ENCODE data around the gene TMEM200C.
"Not testable (repeated sequence)": the region's sequence is repeated elsewhere in the genome, so short reads cannot be mapped to it uniquely, and the experiment has no call there.

Gene TMEM200C

DNA sequence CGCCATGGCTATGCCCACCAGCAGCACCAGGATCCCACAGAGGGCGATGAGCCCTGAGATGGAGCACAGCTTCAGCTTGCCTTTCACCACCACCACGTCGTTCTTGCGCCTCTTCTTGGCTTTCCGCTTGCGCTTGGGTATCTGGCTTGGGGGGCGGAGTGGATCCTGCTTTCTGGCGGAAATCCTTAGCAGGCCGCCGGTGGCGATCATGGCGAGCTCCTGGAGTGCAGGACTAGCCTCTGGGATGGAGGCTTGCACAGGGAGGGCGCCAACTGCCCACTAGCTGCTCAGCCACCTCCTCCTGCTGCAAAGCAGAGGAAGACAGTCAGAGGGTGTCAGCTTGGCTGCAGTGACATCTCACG, 3.5 kb downstream of the TMEM200C start:
- DNase-seq: no peak

DNA sequence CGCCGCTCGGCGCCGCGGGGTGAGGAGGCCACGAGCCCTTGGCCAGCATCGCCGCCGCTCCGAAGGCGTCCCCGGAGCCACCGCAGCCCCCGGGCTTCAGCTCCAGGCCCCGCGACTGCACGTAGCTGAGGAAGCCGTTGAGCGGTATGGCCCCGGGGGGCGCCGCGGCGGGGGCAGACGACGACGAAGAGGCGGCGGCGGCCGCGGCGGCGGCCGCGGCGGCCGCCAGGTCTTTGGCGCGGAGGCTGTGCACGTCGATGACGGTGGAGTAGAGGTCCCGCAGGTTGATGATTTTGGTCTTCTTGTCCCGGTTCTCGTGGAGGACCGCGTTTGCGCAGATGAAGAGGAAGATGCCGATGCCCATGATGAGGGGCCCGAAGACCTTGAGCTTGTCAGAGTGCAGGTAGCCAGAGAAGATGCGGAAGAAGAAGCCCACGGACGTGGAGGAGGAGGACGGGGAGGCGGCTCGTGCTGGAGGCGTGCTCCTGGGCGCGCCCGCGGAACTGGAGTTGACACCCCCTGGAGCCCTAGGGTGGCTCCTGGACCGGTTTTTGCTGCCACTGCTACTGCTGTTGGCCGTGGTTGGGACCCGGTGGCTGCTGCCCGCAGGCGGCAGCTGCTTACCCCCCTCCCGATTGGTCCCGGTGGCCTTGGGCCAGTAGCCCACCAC, 4.0 kb downstream of the TMEM200C start:
- no peak for DNase-seq

DNA sequence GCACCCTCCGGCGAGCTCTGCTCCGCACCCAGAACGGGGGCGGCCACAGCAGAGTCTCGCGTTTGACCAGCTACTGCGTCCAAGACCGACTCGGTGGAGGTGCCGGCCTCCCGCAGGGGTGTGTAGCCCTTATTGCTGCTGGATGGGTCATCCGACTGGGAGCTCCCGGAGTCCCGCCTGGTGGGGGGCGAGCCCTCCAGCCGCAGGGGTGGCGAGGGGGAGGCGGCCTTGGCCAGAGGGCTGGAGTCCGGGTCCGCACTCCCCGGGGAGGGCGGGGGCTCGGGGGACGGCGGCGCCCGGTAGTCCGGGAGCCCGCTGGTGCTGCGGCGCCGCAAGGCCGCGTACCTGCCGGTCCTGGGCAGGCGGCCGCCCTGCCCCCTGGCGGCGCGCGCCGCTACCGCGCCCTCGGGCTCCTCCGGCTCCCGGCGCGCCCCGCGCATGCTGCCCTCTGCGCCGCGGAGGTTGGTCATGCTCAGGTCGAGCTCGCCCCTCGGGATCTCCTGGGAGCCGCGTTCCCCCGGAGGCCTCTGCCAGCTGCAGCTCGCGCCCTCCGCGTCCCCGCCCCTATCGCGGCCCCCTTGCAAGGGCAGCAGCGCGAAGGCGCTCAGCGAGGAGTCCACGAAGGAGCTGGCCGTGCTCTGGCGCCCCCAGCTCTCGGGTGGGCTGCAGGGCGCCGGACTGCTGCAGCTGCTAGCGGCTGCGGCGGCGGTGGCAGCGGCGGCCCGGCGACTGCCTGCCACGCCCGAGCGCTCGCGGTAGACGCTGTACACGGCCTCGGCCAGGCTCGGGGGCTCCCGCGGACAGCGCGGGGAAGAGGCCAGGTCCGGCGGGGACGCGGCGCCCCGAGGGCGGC, 4.8 kb downstream of the TMEM200C start:
- DNase-seq: no peak

DNA sequence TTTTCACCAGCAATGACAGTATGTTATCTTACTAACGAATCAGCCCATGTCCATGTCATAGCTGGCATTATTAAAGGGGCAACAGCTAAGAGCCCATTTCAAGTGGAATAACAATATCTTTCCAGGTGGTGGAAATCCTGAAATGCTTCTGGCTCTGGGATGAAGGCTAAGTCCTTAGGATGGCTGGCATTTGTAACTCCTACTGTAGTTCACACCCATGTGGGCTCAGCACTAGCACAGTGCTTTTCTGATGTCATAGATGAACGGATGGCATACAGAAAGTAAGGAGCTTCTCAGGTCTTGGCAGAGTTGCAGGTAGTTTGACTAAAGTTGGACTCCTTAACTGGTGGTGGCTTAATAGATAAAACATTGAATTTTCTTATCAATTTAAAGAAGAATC, 10.0 kb downstream of the TMEM200C start:
- DNase-seq: no peak

DNA sequence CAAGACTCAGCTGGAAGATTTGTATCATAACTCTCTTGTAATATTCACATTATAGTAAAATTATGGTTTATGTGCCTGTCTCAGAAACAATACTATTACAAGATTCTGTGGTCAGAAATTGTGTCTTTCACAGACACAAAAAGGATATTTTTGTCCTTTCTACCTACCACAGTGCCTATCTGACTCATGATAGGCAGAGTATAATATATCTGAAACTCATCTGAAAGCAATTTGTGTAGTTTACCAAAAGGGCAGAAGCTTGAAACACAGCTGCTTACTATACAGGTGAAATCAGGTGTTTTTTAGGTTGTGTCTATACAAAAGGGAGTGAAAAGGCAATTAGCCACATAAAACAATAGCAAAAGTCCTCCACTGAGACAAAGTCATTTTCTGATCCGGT, 10.9 kb downstream of the TMEM200C start:
- DNase-seq: no peak

DNA sequence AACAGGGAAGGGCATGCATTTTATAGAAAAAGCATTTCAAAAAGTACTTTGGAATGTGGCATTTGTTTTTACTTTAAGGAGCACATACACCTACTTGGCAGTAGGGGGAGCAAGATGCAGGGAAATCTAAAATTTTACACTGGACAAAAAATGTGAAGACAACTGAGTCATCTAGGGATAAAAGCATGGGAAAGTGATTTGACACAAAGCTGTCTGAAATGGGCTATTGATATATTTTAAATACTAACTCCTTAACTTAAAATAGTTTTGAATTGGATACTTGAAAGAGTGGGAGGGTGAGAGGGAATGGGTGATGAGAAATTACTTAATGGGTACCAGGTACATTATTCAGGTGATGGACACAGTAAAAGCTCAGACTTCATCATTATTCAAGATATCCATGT, 15.8 kb downstream of the TMEM200C start:
- DNase-seq: no peak

DNA sequence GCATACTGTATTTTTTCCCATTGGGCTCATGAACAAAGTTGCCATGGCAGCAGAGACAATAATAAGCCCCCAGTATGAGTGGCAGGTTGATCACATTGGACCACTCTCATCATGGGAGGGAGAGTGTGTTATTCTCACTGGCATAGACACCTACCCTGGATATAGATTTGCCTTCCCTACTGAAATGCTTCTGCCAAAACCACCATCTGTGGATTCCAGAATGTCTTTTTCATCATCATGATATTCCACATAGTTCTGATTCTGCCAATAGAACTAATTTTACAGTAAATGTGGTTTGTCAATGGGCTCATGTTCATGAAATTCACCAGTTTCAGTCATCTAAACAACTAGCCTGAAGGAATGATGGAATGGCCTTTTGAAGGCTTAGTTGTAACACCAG, 18.4 kb downstream of the TMEM200C start:
- DNase-seq: no peak

DNA sequence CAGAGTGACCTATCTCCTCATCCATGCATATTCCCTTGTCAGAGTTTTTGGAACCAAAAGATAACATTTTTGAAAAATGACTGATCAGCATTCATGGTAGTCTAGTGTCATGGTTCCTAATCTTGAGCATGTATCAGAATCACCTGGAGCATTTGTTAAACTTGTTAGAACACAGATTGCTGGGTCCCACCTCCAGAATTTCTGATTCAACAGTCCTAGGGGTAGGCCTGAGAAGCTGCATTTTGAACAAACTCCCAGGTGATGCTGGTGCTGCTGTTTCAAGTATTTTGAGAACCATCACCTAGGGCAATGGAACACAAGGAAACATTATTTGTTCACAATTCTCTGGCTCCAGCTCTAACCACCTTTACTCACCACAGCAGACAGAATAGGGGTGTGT, 21.0 kb downstream of the TMEM200C start:
- no peak for DNase-seq

DNA sequence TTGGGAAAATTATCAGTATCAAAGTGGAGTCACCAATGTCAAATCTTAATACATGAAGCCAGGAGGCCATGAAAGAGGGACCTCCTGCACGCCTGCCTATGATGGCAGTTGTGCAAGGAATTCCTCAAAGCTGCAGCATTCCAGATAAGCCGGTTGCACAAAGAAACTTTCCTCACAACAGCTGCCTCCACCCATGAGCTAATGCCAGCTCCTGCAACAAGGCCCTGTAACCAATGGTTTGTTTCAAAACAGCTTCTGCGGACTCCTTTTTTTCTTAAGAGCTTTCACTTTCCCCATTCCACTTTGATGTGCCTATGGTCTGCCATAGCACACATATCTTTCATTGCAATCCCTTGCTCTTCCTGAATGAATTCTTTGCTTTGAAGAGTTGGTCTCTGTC, 22.4 kb downstream of the TMEM200C start:
- DNase-seq: no peak

DNA sequence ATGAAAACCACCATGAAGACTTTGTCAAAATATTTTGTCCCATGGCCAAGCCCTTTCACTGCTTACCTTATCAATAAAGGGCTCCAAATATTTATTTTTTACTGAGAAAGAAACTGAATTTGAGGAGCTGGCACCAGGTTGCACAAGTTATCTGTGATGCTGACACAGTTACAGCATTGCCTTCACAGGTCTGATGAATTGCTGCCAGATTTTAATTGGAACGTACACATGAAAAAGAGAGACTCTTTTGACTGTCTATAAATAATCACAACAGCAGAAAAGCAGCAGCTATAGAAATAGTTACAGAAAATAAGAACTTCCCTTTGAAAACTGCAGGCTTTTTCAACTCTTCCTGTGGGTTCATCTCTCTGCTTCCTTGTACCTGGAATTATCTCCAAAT, 23.9 kb downstream of the TMEM200C start:
- DNase-seq: no peak

DNA sequence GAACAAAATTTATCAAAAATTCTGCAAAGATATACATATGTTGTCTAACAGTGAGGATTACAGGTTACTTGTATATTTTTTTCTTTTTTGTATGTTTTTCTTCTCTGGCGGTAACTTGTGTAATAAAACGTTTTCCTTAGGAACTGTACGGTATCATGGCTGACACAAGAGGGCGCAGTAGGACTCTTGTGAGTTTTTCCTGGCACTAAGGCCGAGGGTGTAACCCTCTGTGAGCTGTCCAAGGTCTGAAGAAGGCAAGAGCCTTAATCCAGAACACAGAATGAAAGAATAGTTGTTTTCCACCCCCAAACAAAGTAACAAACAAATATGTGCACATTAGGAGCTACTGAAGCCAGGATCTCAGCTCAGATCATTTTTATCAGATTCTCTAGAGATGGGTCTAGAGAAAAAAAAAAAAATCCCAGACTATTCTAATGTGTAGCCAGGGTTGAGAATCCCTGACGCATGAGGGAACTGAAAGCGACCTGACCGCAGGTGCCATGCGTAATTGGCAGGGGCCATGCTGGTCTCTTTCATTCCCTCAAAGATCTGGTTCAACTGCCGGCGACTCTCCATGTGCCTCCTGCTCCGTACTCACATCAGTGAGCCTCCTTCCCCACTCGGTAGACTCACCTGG, 27.0 kb downstream of the TMEM200C start:
- DNase-seq: no peak

DNA sequence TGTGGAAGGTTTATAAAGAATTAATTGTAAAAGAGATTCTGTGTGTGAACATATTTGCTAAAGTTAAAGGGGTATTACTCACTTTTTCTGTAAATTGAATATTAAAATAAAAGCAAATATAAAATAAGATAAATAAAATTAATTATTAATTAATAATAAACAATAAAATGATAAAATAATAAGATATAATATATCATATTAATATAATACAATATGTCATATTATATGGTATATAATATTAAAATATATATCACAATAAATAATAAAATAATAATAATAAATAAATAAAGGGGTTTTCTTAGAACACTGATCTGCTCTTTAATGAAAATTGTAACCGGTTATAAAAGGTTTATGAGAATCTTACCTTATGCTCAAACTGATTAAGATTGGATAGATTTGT, 29.8 kb downstream of the TMEM200C start:
- DNase-seq: no peak

DNA sequence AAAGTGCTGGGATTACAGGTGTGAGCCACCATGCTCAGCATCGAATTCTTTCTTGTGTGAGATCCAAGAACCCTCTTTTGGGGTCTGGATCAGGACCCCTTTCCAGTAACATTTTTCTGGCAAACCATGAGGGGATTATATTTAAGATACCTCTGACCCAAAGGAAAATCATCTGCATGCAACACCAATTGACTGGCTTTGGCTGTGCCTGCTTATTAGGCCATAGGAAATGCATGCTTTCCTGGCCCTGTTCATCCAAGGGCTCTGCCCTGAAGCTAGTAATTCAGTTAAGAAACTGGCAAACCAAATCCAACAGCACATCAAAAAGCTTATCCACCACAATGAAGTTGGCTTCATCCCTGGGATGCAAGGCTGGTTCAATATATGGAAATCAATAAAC, 33.2 kb downstream of the TMEM200C start:
- not testable (repeated sequence) for DNase-seq

DNA sequence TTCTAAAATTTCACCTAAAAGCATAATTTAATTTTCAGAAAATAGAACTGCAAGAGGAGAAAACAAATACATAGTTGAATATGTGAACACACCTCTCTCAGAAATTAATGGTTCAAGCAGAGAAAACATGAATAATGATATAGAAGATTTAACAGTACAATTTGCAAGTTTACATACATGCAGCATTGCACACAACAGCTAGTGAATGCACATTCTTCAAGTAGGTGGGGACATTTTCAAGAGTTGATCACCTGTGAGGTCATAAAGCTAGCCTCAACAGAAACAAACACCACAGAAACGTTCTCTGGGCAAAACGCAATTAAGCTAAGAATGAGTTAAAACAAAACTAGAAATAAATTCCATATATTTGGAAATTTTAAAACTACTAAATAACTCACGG, 38.1 kb downstream of the TMEM200C start:
- DNase-seq: no peak

DNA sequence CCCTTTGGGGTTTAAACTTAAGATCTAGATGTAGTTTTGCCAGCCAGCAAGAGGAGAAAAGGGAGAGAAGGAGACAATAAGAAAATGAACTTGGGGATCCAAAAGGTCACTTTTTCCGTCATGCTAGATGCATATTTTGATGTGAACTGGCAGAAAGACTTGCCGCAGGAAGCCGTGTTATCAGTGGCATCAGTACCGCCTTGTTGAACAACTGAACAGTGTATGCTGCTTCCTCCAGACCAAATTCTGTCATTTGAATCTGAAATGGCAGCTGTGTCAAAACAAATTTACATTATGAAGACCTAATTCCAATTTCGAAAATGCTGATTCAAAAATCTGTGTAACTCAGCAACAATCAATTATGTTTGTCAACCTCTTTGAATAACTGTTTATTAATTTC, 42.1 kb downstream of the TMEM200C start:
- DNase-seq: no peak

DNA sequence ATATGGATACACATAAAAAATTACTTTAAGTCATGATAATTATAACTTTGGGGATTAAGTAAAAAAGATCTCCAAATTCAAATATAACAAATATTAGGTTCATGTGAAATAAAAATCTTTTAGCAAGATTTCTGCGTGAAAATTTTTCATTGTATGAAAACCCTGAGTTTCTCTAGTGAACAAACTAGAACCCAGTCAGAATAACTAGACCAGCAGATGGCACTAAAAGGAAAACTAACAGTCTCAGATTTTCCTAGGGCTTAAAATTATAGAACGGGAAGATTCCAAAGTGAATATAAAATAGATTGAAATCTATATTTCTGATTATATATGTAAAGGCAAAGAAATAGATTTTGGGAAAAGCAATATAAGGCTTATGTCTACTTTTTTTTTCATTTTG, 43.3 kb downstream of the TMEM200C start:
- DNase-seq: no peak

DNA sequence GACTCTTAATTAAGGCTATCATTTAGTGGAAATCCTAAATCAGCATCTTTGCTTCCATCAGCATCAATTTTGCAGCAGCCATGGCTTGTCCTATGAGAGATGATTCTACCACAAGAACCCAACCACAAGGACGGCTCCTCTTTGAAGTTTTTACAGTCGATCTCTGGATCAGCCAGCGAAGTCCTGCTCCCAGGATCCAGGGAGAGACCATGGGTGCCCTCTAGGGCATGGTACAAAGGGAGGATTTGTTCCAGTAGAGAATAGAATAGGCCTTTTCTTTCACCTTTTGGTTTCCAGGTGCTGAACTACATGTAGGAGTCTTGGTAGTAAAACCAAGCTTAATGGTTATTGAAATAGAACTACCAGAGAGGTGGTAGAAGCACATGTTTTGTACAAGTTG, 52.7 kb downstream of the TMEM200C start:
- no peak for DNase-seq

DNA sequence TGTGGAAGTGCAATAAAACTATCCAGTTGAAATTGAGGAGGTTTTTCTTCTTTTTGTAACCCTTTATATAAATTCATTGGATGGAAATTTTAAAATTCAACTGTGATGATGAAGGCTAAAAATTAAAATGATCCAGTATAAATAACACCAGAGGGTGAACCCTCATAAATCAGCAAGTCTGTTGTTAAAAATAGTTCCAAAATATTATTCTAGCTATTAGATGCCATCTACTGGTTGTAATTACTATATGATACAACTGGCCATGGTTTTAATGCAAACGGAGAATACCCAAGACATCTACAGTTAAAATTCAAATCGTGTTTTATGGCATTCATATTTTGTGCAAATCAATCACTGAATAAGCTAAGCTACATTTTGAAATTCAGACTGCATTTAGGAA, 53.8 kb downstream of the TMEM200C start:
- DNase-seq: no peak

DNA sequence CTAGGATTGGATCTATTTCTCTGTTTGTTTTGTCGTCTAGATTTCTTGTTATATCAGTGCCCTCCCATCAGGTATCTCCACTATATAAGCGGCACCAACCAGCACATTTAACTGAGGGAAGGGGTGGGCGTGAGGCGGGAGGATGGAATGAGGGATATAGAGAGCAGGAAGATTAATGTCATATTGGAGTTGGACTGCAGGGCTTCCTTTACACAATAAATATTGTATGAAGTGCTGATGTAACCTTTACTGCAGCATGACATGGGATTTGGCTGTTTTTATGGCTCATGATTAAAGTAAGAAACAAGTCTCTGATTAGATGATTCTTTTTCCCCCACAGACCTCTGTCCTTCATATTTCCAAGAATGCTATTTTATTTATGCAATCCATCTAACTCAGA, 54.8 kb downstream of the TMEM200C start:
- DNase-seq: no peak

DNA sequence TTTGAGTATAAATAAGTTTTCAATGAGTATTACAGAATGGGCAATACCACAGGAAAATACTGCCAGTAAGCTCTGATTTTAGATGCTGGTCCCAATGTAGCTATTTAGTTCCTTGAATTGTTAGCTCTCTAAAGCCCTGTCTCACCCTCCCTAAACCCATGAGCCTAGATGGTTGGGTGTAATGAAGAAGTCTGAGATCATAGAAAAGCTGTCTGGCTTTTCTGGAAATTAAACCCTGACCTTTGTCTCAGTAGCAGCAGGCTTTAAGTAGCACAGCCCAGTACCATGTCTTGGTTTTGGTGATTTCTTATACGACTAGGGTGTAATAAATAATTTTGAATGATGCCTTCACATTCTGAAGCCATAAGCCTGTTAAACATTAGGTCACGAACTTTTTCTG, 55.3 kb downstream of the TMEM200C start:
- DNase-seq: no peak

DNA sequence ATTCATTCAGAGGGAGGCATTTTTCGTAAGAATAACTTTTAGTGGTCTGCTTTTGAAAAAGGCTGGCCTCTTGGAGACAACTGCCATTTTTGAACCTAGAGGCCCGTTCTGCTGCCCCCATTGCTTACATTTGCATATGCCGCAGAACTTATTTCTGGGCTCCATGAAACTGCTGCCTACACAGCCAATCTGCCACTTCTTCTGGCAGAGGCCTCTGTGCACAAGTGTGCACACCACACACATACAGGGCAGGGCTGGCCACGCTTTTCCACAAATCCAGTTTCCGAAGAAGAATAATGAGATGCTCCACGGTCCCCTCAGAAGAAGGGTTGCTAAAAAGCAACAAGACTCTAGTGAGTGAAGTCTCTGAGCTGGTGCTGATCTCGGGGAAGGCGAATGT, 56.2 kb downstream of the TMEM200C start:
- DNase-seq: no peak

Data from NCI-H1417 treated with DMSO at 0.1 percent for 48 hours (cell line).